ENCODE data around the gene DISC1. TPM values are rescaled to one million over a fixed set of nuclear protein-coding genes. Genes with fewer than 3 reads are reported as not detected.

Gene DISC1
- total RNA-seq, 1 experiment from 2014 or later = 1.8 TPM

GRCh38 chr1:232084584-232085223 lies 458.1 kb downstream of the DISC1 start:
- intact Hi-C loops (cut with micrococcal nuclease) = no loop called here
- H3K36me3 ChIP-seq (ENCODE audit: control insufficient read depth in 1 of 2, insufficient read depth in 2 of 2, low read length in 2 of 2) = no peaks in the 10 kb centered on the region
- H3K79me2 ChIP-seq (ENCODE audit: insufficient read depth, low read length) = no peaks in the 10 kb centered on the region
- no peak for ATAC-seq
- no peaks in the 10 kb centered on the region for H3K9me3 ChIP-seq (ENCODE audit: control insufficient read depth in 1 of 2, insufficient read depth in 1 of 2, low read depth in 1 of 2, low read length in 2 of 2)
- no peak overlapping the region for H2AFZ ChIP-seq (ENCODE audit: low read depth, low read length, poor library complexity, severe bottlenecking)
- H3K9ac ChIP-seq (ENCODE audit: low read length) = no peak overlapping the region
- H3K27ac ChIP-seq (ENCODE audit: low read depth, low read length) = no peak overlapping the region
- RAD21 ChIA-PET (ENCODE audit: low non-redundant PET in 1 of 2, low total read pairs in 2 of 2, uncharacterized antibody in 2 of 2, unreplicated experiment in 2 of 2) = no interaction called here
- no peak for DNase-seq (ENCODE audit: low read depth, low spot score)
- POLR2A ChIA-PET = no interaction called here
- 0 out of 2 replicates have a peak, but pooled peaks cover 3% of the 10 kb centered on the region for H3K27me3 ChIP-seq (ENCODE audit: insufficient read depth, low read length)
- CTCF ChIA-PET = no interaction called here
- no peaks in the 10 kb centered on the region for H3K9me2 ChIP-seq (ENCODE audit: insufficient read depth)
- no peak overlapping the region for H3K4me3 ChIP-seq (replicated peaks in 1 of 2; ENCODE audit: low read depth in 1 of 2, low read length in 2 of 2)
- no TSS peak for BruUV-seq (replicated peaks)
- H4K20me1 ChIP-seq (ENCODE audit: insufficient read depth) = no peaks in the 10 kb centered on the region
- H3K4me2 ChIP-seq (ENCODE audit: low read length) = no peak overlapping the region
- H3K4me1 ChIP-seq (ENCODE audit: control insufficient read depth in 1 of 2, insufficient read depth in 2 of 2, low read length in 2 of 2) = no peaks in the 10 kb centered on the region
- TF ChIP-seq SRF (IDR thresholded peaks at IDR 0.05; ENCODE audit: low read depth) (no peak), SP1 (IDR thresholded peaks at IDR 0.05; ENCODE audit: low read depth) (no peak), REST (IDR thresholded peaks at IDR 0.05; ENCODE audit: low read depth) (peak; percentile 69), YY1 (IDR thresholded peaks at IDR 0.05; ENCODE audit: extremely low read depth, insufficient replicate concordance, low read depth, low read length) (no peak), EGR1 (IDR thresholded peaks at IDR 0.05; ENCODE audit: low read depth) (no peak)

GRCh38 chr1:232090816-232091215 lies 464.2 kb downstream of the DISC1 start:
- Histone ChIP-seq H3K9me2 (ENCODE audit: insufficient read depth) (no peaks in the 10 kb centered on the region), H3K36me3 (ENCODE audit: control insufficient read depth in 1 of 2, insufficient read depth in 2 of 2, low read length in 2 of 2) (no peaks in the 10 kb centered on the region), H3K9me3 (ENCODE audit: control insufficient read depth in 1 of 2, insufficient read depth in 1 of 2, low read depth in 1 of 2, low read length in 2 of 2) (no peaks in the 10 kb centered on the region), H4K20me1 (ENCODE audit: insufficient read depth) (no peaks in the 10 kb centered on the region), H3K4me2 (ENCODE audit: low read length) (no peak overlapping the region), H3K4me3 (replicated peaks in 1 of 2; ENCODE audit: low read depth in 1 of 2, low read length in 2 of 2) (no peak overlapping the region), H3K27me3 (ENCODE audit: insufficient read depth, low read length) (0 out of 2 replicates have a peak, but pooled peaks cover 3% of the 10 kb centered on the region), H3K4me1 (ENCODE audit: control insufficient read depth in 1 of 2, insufficient read depth in 2 of 2, low read length in 2 of 2) (no peaks in the 10 kb centered on the region), H2AFZ (ENCODE audit: low read depth, low read length, poor library complexity, severe bottlenecking) (no peak overlapping the region), H3K27ac (ENCODE audit: low read depth, low read length) (no peak overlapping the region), H3K79me2 (ENCODE audit: insufficient read depth, low read length) (no peaks in the 10 kb centered on the region), H3K9ac (ENCODE audit: low read length) (no peak overlapping the region)
- ChIA-PET CTCF (no interaction called here), RAD21 (ENCODE audit: low non-redundant PET in 1 of 2, low total read pairs in 2 of 2, uncharacterized antibody in 2 of 2, unreplicated experiment in 2 of 2) (no interaction called here), POLR2A (no interaction called here)
- DNase-seq (ENCODE audit: low read depth, low spot score) (no peak), ATAC-seq (no peak)
- BruUV-seq (replicated peaks) = no TSS peak
- intact Hi-C loops (cut with micrococcal nuclease) = no loop called here
- no peak for TF ChIP-seq REST (IDR thresholded peaks at IDR 0.05; ENCODE audit: low read depth)
- TF ChIP-seq JUND (IDR thresholded peaks at IDR 0.05) = no peak
- TF ChIP-seq RAD21 (IDR thresholded peaks at IDR 0.05; ENCODE audit: low read depth) = no peak
- no peak for TF ChIP-seq SIN3A (IDR thresholded peaks at IDR 0.05; ENCODE audit: low read depth)
- no peak for TF ChIP-seq EZH2 (IDR thresholded peaks at IDR 0.05)
- TF ChIP-seq TCF7L2 (IDR thresholded peaks at IDR 0.05; ENCODE audit: borderline replicate concordance, extremely low read depth, insufficient read depth, insufficient read length) = no peak
- TF ChIP-seq EZH2phosphoT487 (IDR thresholded peaks at IDR 0.05; ENCODE audit: borderline replicate concordance) = no peak
- no peak for TF ChIP-seq POLR2AphosphoS5 (IDR thresholded peaks at IDR 0.05; ENCODE audit: low read depth, low read length)
- TF ChIP-seq ZNF274 (IDR thresholded peaks at IDR 0.05; ENCODE audit: low read depth, low read length) = no peak
- TF ChIP-seq YY1 (IDR thresholded peaks at IDR 0.05; ENCODE audit: extremely low read depth, insufficient replicate concordance, low read depth, low read length) = no peak
- no peak for TF ChIP-seq POLR2A (IDR thresholded peaks at IDR 0.05; ENCODE audit: borderline replicate concordance, extremely low read depth, insufficient read depth, insufficient read length)
